GM23338 (cell line): ENCODE measurements around the gene TOMM6.

Source experiments
- CTCF ChIP-seq, 2 experiments: fragments of 200-600 bp in 1 of 2; sonication (generic) in 1 of 2; conservative IDR thresholded peaks; 2 replicates each; pipeline versions ENCODE4 v1.5.1 to v1.6.1; 2016 to 2017; ENCODE audit warnings: antibody characterized with exemption in 2 of 2, low read depth in 2 of 2, mild to moderate bottlenecking in 2 of 2, moderate library complexity in 1 of 2
- EZH2 ChIP-seq: fragments of 200-600 bp; sonication (generic); IDR thresholded peaks from one replicate; pipeline ENCODE4 v1.8.0; 2017; ENCODE audit warnings: antibody characterized with exemption, mild to moderate bottlenecking, low read depth; ENCODE audit not compliant: unreplicated experiment
- EZH2phosphoT487 ChIP-seq: fragments of 200-600 bp; sonication (generic); IDR thresholded peaks from one replicate; pipeline ENCODE4 v1.8.1; 2018; ENCODE audit warnings: antibody characterized with exemption; ENCODE audit not compliant: unreplicated experiment
- POLR2AphosphoS5 ChIP-seq: IDR thresholded peaks from 2 replicates; pipeline ENCODE4 v1.6.1; 2016; ENCODE audit warnings: antibody characterized with exemption, low read depth
- REST ChIP-seq: IDR thresholded peaks from one replicate; pipeline ENCODE4 v1.6.1; 2018; ENCODE audit warnings: antibody characterized with exemption; ENCODE audit not compliant: unreplicated experiment

- TF ChIP-seq EZH2phosphoT487 (no peak), REST (no peak), CTCF (conservative IDR thresholded peaks at IDR 0.05; ENCODE audit: low read depth in 2 of 2) (no peak), POLR2AphosphoS5 (no peak), EZH2 (no peak)
Measured at GRCh38 chr6:41743406-41744235, 43.9 kb upstream of the TOMM6 start.
